ENCODE data around the gene LRRC8D.
"Not testable (repeated sequence)": the region's sequence is repeated elsewhere in the genome, so short reads cannot be mapped to it uniquely, and the experiment has no call there.

The LRRC8D gene

GRCh38 chr1:89971600-89971999 is 150.8 kb downstream of the LRRC8D start:
- no peak for DNase-seq

- DNase-seq, result no peak
Observed at GRCh38 chr1:89972024-89972423, 151.2 kb downstream of the LRRC8D start.

- no peak for DNase-seq
Observed at GRCh38 chr1:89973471-89974127, 152.8 kb downstream of the LRRC8D start.

GRCh38 chr1:89974256-89974655 is 153.4 kb downstream of the LRRC8D start:
- no peak for DNase-seq

GRCh38 chr1:89974696-89975470 is 154.1 kb downstream of the LRRC8D start:
- DNase-seq, result no peak

GRCh38 chr1:89975540-89976125 is 154.8 kb downstream of the LRRC8D start:
- no peak for DNase-seq

GRCh38 chr1:89978755-89979154 is 157.9 kb downstream of the LRRC8D start:
- DNase-seq, result no peak

- DNase-seq, result peak; percentile 88
Observed at GRCh38 chr1:89980605-89981004, 159.8 kb downstream of the LRRC8D start.

GRCh38 chr1:89982846-89983245 is 162.0 kb downstream of the LRRC8D start:
- DNase-seq, result not testable (repeated sequence)

- DNase-seq, result not testable (repeated sequence)
Observed at GRCh38 chr1:89984564-89985116, 163.8 kb downstream of the LRRC8D start.

- DNase-seq, result peak; percentile 94
Observed at GRCh38 chr1:89986020-89986419, 165.2 kb downstream of the LRRC8D start.
